Activated B cell treated with CpG ODN at 0.5 μM for 24 hours (primary cell): Measurements from ENCODE around the gene IL1RAPL1. TPM values are rescaled to one million over a fixed set of nuclear protein-coding genes. Genes with fewer than 3 reads are reported as not detected.

Experiments used
- ATAC-seq: fragments of 200-7000 bp; cut with Tn5 transposase; one replicate; pipeline ENCODE4 v1.10.0; 2021; ENCODE audit warnings: low read depth, mild to moderate bottlenecking, moderate library complexity
- CTCF ChIA-PET: fragments of 350-600 bp; sonication (Branson Sonifier 250); formaldehyde crosslinking; loops from one replicate; lab custom pipeline; 2021; ENCODE audit warnings: antibody characterized with exemption; lab: Charles Lee
- POLR2A ChIA-PET: fragments of 350-600 bp; sonication (Branson Sonifier 250); formaldehyde crosslinking; loops from one replicate; lab custom pipeline; 2021; ENCODE audit warnings: antibody characterized with exemption; lab: Charles Lee
- DNase-seq: peaks from one replicate; pipeline ENCODE4 v3.0.0; 2022
- H3K27ac Mint-ChIP-seq: one replicate; pipeline ENCODE4 v1.8.0; 2020; ENCODE audit warnings: mixed read lengths
- H3K27me3 Mint-ChIP-seq: one replicate; pipeline ENCODE4 v1.8.0; 2021; ENCODE audit warnings: mixed read lengths
- H3K36me3 Mint-ChIP-seq: one replicate; pipeline ENCODE4 v1.8.0; 2021; ENCODE audit warnings: low read depth, mixed read lengths
- H3K4me1 Mint-ChIP-seq: one replicate; pipeline ENCODE4 v1.8.0; 2021; ENCODE audit warnings: mixed read lengths
- H3K4me3 Mint-ChIP-seq: one replicate; pipeline ENCODE4 v1.8.0; 2020; ENCODE audit warnings: mild to moderate bottlenecking, mixed read lengths
- H3K9me3 Mint-ChIP-seq: one replicate; pipeline ENCODE4 v1.8.0; 2020; ENCODE audit warnings: mixed read lengths
- CTCF ChIP-seq: fragments of 200-600 bp; IDR thresholded peaks from one replicate; pipeline ENCODE4 v1.8.0; 2022; ENCODE audit warnings: antibody characterized with exemption, mild to moderate bottlenecking
- intact Hi-C: fragments of 100-400 bp; cut with micrococcal nuclease; formaldehyde crosslinking; loops from one replicate; pipeline ENCODE4 v1.15.1; 2024
- total RNA-seq: library from RNA; stranded (reverse); gene quantifications from 2 replicates; pipeline ENCODE4 v1.2.3, GENCODE V29; 2022

IL1RAPL1 gene
- total RNA-seq, 1 donor from 2014 or later, result not detected

- Mint-ChIP-seq H3K27me3 (no peaks in the 10 kb centered on the region), H3K36me3 (no peaks in the 10 kb centered on the region), H3K9me3 (peaks cover 2% of the 10 kb centered on the region), H3K27ac (no peak overlapping the region), H3K4me3 (no peak overlapping the region), H3K4me1 (no peaks in the 10 kb centered on the region)
- DNase-seq (no peak), ATAC-seq (no peak)
- TF ChIP-seq CTCF, result no peak
- POLR2A ChIA-PET, result no interaction called here
- intact Hi-C loops, result no loop called here
- CTCF ChIA-PET, result no interaction called here
These were observed 34.1 kb upstream of the IL1RAPL1 start for GRCh38 chrX:28552882-28553829.

- Mint-ChIP-seq H3K4me1 (no peaks in the 10 kb centered on the region), H3K36me3 (no peaks in the 10 kb centered on the region)
- CTCF ChIA-PET, result no interaction called here
These were observed 11.1 kb upstream of the IL1RAPL1 start for GRCh38 chrX:28576117-28576516.

GRCh38 chrX:28581522-28581921 lies 5.7 kb upstream of the IL1RAPL1 start:
- CTCF ChIA-PET, result no interaction called here
- no peaks in the 10 kb centered on the region for H3K4me1 Mint-ChIP-seq
- TF ChIP-seq CTCF, result no peak
- H3K27ac Mint-ChIP-seq, result no peak overlapping the region
- H3K4me3 Mint-ChIP-seq, result no peak overlapping the region
- H3K36me3 Mint-ChIP-seq, result no peaks in the 10 kb centered on the region
- intact Hi-C loops, result no loop called here
- no peaks in the 10 kb centered on the region for H3K27me3 Mint-ChIP-seq
- ATAC-seq, result no peak
- no peaks in the 10 kb centered on the region for H3K9me3 Mint-ChIP-seq
- no peak for DNase-seq
- POLR2A ChIA-PET, result no interaction called here

More at GRCh38 chrX:28576117-28576516, 11.1 kb upstream of the IL1RAPL1 start:
- no peak overlapping the region for H3K27ac Mint-ChIP-seq
- ATAC-seq (no peak), DNase-seq (no peak)
- H3K9me3 Mint-ChIP-seq, result no peaks in the 10 kb centered on the region
- POLR2A ChIA-PET, result no interaction called here
- TF ChIP-seq CTCF, result no peak
- intact Hi-C loops, result no loop called here
- no peak overlapping the region for H3K4me3 Mint-ChIP-seq
- no peaks in the 10 kb centered on the region for H3K27me3 Mint-ChIP-seq

- POLR2A ChIA-PET, result no interaction called here
These were observed 4.7 kb upstream of the IL1RAPL1 start for GRCh38 chrX:28582511-28582910.

More at GRCh38 chrX:28582511-28582910, 4.7 kb upstream of the IL1RAPL1 start:
- no peak for DNase-seq
- no peaks in the 10 kb centered on the region for H3K36me3 Mint-ChIP-seq
- H3K4me3 Mint-ChIP-seq, result no peak overlapping the region
- TF ChIP-seq CTCF, result no peak
- intact Hi-C loops, result no loop called here
- ATAC-seq, result no peak
- no peak overlapping the region for H3K27ac Mint-ChIP-seq
- CTCF ChIA-PET, result no interaction called here
- no peaks in the 10 kb centered on the region for H3K9me3 Mint-ChIP-seq
- H3K27me3 Mint-ChIP-seq, result no peaks in the 10 kb centered on the region
- no peaks in the 10 kb centered on the region for H3K4me1 Mint-ChIP-seq
